RCC 7860 (cell line): Measurements from ENCODE around the gene NES.
A peak's percentile ranks its signal among the peaks of the same experiment; 100 is the strongest.

ENCODE experiments used
- DNase-seq: peaks from one replicate; pipeline ENCODE4 v3.0.0-alpha.2; 2015; ENCODE audit warnings: low spot score
- FAIRE-seq: peaks from 2 replicates; lab custom pipeline; 2012; peaks lifted over from hg19 to GRCh38; lab: Jason Lieb, UNC

Gene NES

GRCh38 chr1:156676820-156677615, at the start of gene NES:
NES (minus strand) TSS chr1:156677407; CDS start chr1:156677264, 143 bp downstream.
- no peak for DNase-seq
- FAIRE-seq = no peak

- DNase-seq = peak; percentile 70
- no peak for FAIRE-seq
Measured at GRCh38 chr1:156726549-156727226, 49.5 kb upstream of the NES start.

GRCh38 chr1:156725683-156726280, 48.6 kb upstream of the NES start:
- peak; percentile 90 for DNase-seq
- FAIRE-seq = peak; percentile 46

- DNase-seq (no peak), FAIRE-seq (no peak)
Measured at GRCh38 chr1:156721535-156721934, 44.3 kb upstream of the NES start.

- FAIRE-seq (no peak), DNase-seq (no peak)
Measured at GRCh38 chr1:156721131-156721530, 43.9 kb upstream of the NES start.

GRCh38 chr1:156717351-156717750, 40.1 kb upstream of the NES start:
- DNase-seq (no peak), FAIRE-seq (no peak)

- FAIRE-seq = no peak
- DNase-seq = no peak
Measured at GRCh38 chr1:156714830-156715229, 37.6 kb upstream of the NES start.

GRCh38 chr1:156712626-156713025, 35.4 kb upstream of the NES start:
- FAIRE-seq = no peak
- no peak for DNase-seq

GRCh38 chr1:156711011-156711817, 34.0 kb upstream of the NES start:
- FAIRE-seq (no peak), DNase-seq (no peak)

GRCh38 chr1:156709757-156710489, 32.7 kb upstream of the NES start:
- FAIRE-seq = no peak

GRCh38 chr1:156709031-156709430, 31.8 kb upstream of the NES start:
- FAIRE-seq (no peak), DNase-seq (no peak)

More at GRCh38 chr1:156709757-156710489, 32.7 kb upstream of the NES start:
- DNase-seq = no peak

GRCh38 chr1:156708218-156708661, 31.0 kb upstream of the NES start:
- FAIRE-seq (no peak), DNase-seq (no peak)

GRCh38 chr1:156707417-156708217, 30.4 kb upstream of the NES start:
- DNase-seq = no peak
- no peak for FAIRE-seq

GRCh38 chr1:156706657-156707416, 29.6 kb upstream of the NES start:
- no peak for DNase-seq
- FAIRE-seq = no peak

- DNase-seq (no peak), FAIRE-seq (no peak)
Measured at GRCh38 chr1:156705918-156706656, 28.9 kb upstream of the NES start.

- FAIRE-seq (no peak), DNase-seq (no peak)
Measured at GRCh38 chr1:156705321-156705917, 28.2 kb upstream of the NES start, which contains the start of gene CRABP2. CRABP2 (minus strand) TSS chr1:156705583; CDS start chr1:156705446, 137 bp downstream.

- peak; percentile 71 for DNase-seq
- FAIRE-seq = peak; percentile 62
Measured at GRCh38 chr1:156704930-156705320, 27.7 kb upstream of the NES start.
